HG03139 (cell line): ENCODE data around the gene PAK4.
"Not testable (repeated sequence)": the region's sequence is repeated elsewhere in the genome, so short reads cannot be mapped to it uniquely, and the experiment has no call there.

Experiments used
- ATAC-seq: cut with Tn5 transposase; IDR thresholded peaks from one replicate; pipeline ENCODE4 v1.9.1; 2021; ENCODE audit not compliant: unreplicated experiment

Gene PAK4

DNA sequence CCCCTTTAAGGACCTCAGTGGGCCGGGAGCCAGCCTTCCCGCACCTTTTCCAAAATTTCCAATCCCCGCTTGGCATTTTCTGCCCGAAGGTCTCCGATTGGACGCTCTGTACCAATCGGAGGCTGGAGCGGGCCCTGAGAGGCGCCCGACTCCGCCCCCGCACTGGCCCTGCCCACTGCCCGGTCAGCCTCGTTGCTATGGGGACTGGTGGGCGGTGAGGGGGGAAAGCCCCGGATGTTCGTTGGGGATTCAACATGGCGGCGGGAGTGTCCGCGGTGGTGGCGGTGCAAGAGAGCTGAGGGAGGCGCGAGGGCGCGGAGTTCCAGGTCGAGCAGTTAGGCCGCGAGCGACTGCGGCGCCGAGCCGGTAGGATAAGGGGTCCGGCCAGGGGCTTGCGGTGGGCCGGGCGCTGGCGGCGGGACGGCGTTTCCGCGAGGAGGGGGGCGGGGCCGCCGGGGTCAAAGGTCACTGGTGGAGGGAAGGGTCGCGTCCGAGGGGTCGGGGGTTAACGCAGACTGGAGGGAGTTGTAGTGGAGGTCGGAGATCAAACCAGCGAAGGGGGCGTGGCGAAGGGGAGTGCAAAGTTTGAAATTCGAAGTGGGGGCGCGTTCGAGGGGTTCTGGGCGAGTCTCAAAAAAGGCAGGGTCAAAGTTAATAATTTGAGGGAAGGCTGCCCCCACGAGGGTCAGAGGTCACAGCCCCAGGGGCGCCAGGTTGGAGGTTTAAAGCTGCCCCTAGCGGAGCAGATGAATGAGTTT, at the start of gene PAK4:
PAK4 (plus strand) TSS at position 233 of the 758 bp plus-strand sequence. CDS start 43,768 bp downstream, outside the sequence.
- peak; percentile 90 for ATAC-seq

DNA sequence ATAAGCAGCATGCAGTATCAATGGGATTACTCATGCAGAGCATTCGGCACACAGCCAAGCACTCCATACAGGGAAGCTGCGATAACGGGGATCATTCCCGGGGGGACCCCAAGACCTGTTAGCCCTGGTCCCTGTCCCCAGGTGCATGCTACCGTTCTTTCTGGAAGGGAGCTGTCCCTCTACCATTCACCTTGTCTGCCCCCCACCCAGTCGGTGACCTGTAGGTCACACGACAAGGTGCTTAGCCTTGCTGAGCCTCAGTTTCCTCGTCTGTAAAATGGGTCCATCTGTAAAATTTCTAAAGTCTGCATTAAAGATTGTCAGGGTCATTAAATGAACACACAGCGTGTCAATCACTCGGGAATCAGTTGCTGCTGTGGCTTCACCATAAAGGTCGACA, 48.3 kb upstream of the PAK4 start:
- no peak for ATAC-seq

DNA sequence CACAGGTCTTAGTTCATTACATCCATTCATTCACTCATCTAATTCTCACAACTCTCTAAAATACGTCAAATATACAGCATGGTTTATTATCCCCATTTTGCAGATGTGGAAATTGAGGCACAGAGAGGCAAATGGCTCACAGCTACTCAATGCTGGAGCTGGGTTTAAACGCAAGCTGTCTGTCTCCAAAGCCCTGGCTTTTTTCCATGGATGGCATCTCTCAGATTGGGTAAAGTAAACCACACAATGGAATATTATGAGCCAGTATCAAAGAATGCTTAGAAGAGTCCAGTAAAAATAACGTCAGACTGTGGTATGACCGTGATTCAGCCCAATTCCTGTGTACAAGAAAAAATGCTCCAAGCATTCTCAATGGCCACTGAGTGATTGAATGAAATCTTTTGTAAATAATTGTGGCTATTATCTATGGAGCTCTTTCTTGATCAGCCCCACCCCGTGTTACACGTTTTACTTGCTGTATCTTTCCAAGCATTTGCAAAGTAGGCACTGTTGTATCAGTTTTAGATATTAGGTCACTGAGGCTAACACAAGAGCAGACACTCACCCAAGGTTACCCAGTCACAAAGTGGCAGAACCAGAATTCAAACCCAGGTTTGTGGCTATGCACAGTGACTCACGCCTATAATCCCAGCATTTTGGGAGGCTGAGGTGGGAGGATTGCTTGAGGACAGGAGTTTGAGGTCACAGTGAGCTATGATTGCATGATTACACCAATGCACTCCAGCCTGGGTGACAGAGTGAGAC, 47.0 kb upstream of the PAK4 start:
- no peak for ATAC-seq

DNA sequence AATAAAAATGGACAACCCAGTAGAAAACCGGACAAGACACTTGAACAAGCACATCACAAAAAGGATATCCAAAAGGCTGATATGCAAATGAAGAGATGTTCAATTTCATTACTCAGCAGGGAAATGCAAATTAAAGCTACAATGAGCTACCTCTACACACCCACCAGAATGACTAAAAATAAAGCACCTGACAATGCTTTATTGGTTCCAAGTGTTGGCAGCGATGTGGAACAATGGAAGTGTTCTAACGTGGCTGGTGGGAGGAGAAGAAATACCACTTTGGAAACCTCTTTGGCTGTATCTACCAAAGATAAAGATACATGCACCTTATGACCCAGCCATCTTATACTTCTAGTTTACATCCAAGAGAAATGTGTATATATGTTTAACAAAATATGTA, 45.2 kb upstream of the PAK4 start:
- no peak for ATAC-seq

DNA sequence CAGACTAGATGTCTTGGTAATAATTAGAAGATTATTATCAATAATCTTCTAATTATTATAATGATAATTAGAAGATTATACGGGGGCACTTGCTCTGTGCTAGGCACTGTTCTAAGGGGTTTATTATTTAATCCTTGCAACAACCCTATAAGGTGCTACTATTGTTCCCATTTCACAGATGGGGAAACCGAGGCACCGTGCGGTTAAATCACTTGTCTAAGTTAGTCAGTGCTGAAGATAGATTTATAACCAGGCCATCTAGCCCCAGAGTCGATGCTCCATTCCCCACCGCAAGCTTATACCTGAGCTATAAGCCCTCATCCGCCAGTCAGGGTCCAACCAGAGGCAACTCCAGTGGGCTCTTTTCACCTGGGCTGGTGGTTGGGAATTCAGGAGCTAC, 43.4 kb upstream of the PAK4 start:
- ATAC-seq: no peak

DNA sequence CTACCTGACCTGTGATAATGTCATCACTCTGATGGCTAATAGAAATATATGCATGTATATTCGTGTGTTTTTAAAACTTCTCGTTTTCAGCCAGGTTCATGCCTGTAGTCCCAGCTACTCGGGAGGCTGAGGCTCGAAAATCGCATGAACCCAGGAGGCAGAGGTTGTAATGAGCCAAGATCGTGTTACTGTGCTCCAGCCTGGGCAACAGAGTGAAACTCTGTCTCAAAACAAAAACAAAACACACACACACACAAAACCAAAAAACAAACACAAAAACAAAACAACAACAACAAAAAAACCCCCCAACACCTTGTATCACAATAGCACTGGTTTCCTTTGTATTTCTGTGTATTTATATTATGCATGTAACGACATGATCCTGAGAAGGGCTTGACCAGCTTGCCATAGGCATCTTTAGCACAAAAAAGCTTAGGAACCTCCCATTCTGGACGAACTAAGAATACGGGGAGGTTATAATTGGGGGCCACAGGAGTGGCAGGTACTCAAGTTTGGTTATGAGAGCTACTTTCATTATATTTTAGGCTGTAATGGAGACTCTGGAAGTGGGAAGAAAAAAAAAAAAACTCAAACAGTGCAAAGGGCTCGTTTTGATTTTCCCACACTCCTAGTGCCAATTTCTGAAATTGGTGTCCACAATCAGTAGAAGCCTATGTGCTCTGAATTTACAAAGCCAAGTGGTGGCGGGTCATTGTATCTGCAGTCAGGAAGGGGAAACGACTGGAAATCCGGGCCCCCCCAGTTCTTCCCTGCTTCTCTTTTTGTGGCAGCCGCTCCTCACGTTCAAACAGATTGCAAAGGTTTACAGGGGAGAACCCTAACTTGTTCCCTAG, 42.6 kb upstream of the PAK4 start:
- ATAC-seq: no peak

DNA sequence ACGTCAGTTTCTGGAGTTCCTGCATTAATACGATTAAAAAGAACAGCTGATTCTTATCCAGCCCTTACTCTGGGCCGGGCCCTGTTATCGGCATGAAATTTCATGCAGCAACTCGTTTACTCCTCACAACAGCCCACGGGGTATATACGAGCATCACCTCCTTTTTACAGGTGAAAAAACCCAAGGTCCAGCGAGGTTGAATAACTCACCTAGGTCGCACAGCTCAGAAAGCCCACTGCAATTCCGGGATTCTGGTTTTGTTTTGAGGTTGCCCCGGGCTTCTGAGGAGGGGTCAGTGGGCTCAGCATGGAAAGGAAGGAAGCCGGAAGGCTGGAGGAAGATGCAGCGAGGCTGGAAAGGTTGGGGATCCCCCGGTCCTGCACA, 42.0 kb upstream of the PAK4 start:
- no peak for ATAC-seq

DNA sequence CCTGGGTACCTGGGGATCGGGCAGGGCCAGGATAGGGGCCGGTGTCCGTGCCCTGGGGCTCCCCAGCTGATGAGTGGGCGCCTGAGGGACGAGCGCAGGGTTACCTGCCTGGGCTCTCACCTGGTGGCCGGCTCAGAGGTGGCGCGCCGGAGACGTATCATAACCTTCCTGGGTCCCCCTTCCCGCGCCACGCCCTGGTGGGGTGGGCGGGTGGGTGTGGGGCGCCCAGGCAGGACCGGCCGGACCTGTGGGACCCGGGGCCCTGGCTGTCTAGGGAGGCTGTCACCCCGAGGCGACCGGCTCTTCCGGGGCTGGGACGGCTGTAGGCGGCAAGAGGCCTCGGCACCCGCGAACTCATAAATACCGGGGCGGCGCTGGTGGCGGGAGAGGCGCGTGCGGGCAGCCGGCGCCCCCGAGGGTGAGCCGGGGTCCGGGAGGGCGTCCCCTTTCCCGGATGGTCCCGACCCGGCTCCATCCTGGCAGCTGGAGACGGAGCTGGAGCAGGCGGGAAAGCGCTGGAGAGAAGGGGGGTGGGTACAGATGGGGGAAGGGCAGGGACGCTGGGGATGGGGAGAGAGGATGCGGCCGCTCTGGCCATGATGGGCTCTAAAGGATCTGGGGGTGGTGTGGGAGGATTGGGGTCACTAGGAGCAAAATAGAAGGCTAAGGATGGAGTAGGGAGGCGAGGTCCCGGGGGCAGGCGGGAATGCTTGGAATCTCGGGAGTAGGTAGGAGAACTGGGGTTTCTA, 41.4 kb upstream of the PAK4 start, which contains the start of gene ACP7:
ACP7 (plus strand) TSS at position 386 of the 749 bp plus-strand sequence. CDS start 902 bp downstream, outside the sequence.
- ATAC-seq: no peak

DNA sequence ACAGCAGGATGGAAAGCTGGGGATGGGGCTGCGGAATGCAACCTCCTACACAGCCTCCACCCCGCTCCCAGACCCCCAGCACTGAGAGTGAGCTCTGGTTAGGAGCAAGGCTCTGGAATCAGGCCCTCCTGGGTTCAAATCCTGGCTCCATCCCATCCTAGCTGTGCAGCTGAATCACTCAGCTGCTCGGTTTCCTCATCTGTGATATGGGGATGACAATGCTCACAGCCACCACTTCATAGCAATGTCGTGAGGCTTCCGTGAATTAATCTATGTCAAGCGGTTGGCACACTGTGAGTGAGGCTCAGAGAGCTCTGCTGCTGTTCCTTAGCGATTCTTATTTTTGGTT, 40.9 kb upstream of the PAK4 start:
- ATAC-seq: no peak

DNA sequence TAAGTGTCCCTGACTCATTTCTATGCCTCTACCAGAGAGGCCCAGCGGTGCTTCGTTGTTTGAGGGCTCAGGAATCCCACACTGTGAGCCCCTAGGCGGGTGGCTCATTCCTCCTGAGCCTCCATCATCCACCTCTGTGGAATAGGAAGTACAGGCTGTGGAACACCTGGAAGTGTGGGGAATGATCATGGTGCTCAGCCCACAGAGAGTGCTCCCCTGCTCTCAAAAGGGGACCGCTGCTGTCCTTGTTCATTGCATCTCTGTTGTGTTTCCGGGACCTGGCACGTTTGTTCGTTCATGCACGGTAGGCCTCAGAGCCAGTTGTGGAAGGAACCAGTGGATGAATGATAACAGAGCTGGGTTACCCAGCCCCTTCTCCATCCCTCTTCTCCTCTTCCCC, 40.2 kb upstream of the PAK4 start:
- no peak for ATAC-seq

DNA sequence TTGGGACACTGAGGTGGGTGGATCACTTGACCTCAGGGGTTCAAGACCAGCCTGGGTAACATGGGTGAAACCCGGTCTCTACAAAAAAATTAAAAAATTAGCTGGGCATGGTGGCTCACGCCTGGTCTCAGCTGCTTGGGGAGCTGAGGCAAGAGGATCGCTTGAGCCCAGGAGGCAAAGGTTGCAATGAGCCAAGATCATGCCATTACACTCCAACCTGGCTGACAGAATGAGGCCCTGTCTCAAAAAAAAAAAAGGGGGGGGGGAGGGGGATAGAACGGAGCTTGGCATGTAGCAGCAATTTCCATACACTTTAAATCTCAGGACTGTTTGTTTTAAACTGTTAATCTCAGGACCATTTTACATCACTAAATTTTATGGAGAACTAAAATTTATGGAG, 39.2 kb upstream of the PAK4 start:
- ATAC-seq: no peak

DNA sequence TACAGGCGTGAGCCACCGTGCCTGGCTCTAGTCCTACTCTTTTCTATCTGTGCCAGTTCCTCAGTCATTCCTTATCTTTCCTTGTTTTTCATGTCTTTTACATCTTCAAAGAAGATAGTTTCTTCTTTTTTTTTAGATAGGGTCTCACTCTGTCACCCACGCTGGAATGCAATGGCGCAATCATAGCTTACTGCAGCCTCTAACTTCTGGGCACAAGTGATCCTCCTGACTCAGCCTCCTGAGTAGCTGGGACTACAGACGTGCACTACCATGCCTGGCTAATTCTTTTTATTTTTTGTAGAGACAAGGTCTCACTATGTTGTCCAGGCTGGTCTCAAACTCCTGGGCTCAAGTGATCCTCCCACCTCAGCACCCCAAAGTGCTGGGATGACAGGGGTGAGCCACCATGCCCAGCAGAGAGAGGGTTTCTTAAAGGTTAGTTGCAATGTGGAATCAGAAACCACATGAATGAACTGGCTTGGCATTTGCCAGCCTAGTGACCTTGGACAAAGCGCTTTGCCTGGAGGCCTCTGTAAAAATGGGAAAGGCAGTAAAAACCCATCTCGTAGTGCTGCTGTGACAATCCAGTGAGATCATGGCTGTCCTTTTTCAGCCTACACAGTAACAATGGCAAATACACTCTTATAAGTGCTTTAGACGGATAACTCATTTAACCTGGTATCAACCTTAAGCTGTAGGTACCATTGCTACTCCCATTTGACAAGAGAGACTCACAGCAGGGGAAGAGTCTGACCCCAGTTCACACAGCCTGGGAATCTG, 37.5 kb upstream of the PAK4 start:
- no peak for ATAC-seq

DNA sequence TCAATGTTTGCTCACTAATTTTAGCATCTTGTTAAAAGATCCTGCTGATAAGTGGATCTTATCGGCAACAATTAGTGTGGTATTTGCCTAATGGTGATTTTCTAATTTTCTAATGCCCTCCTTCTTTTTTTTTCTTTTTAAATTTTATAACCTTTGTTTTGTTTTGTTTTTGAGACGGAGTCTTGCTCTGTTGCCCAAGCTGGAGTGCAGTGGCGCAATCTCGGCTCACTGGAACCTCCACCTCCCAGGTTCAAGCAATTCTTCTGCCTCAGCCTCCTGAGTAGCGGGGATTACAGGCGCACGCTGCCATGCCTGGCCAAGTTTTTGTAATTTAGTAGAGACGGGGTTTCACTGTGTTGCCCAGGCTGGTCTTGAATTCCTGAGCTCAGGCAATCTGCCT, 35.6 kb upstream of the PAK4 start:
- not testable (repeated sequence) for ATAC-seq

DNA sequence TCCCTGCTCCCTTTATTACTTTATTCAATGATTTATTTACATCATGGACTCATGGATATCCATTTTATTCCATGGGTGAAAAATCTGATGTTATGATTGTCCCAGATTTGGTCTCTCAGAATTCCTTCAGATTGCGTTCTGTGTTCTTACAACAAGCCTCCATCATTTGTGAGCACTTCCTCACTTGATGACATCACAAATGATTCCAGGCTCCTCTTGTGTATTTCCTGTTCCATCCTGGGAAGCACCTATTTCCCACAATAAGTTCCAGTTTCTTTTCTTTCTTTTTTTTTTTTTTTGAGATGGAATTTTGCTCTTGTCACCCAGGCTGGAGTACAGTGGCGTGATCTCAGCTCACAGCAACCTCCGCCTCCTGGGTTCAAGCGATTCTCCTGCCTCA, 34.7 kb upstream of the PAK4 start:
- no peak for ATAC-seq

DNA sequence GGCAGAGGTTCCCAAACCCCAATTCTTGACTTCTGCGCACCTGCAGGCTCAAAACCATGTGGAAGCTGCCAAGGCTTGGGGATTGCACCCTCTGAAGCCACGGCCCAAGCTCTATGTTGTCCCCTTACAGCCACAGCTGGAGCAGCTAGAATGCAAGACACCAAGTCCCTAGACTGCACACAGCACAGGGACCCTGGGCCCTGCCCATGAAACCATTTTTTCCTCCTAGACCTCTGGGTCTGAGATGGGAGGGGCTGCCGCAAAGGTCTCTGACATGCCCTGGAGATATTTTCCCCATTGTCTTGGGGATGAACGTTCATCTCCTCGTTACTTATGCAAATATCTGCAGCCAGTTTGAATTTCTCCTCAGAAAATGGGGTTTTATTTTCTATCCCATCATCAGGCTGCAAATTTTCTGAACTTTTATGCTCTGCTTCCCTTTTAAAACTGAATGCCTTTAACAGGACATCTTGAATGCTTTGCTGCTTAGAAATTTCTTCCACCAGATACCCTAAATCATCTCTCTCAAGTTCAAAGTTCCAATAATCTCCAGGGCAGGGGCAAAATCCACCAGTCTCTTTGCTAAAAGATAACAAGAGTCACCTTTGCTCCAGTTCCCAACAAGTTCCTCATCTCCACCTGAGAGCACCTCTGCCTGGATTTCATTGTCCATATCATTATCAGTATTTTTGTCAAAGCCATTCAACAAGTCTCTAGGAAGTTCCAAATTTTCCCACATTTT, 29.6 kb upstream of the PAK4 start:
- ATAC-seq: not testable (repeated sequence)

DNA sequence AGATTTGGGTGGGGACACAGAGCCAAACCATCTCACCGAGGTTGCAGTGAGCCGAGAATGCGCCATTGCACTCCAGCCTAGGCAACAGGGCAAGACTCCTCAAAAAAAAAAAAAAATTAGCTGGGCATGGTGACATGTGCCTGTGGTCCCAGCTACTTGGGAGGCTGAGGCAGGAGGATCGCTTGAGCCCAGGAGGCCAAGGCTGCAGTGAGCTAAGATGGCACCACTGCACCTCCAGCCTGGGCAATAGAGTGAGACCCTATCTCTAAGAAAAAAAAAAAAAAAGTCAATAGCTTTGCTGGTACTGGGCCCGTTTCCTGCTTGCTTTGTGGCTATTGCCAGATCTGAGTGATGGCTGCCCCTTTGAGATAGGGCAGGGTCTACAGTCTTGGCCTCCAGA, 28.3 kb upstream of the PAK4 start:
- ATAC-seq: no peak

DNA sequence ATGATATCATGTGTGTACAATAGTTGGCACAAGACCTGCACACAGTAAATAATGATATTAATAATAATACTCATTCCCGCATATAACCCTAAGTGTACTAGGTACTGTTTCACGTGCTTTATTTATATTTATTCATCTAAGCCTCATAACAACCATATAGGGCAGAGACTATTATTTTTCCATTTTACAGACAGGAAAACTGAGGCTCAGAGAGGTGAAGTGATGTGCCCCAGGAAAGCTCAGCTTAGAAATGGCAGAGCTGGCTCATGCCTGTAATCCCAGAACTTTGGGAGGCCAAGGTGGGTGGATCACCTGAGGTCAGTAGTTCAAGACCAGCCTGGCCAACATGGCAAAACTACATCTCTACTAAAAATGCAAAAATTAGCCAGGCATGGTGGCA, 27.9 kb upstream of the PAK4 start:
- ATAC-seq: no peak

DNA sequence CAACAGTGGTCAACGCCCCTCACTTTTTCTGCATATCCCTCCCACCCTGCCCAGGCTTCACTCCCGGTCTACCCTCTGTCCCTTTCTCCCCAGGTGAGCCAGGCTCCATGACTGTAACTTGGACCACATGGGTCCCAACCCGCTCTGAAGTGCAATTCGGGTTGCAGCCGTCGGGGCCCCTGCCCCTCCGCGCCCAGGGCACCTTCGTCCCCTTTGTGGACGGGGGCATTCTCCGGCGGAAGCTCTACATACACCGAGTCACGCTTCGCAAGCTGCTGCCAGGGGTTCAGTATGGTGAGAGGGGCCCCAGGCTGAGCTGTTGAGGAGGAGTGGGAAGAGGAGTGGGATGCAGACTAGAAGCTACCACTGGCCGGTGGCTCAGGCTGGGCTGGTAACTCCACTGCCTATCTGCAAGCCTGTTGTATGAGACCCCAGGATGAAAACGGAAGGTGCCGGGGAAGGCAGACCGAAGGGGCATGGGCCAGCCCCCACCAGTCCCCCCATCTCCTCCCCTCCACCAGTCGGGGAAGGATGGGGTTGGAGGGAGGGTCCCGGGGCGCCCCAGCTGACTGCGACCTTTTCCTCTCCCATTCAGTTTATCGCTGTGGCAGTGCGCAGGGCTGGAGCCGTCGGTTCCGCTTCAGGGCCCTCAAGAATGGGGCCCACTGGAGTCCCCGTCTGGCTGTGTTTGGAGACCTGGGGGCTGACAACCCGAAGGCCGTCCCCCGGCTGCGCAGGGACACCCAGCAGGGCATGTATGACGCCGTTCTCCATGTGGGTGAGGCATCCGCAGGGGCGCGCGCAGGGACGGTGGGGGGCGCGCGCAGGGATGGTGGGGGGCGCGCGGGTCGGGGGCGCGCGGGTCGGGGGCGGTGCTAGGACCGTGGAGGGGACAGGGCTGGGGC, 27.0 kb upstream of the PAK4 start:
- no peak for ATAC-seq
